HCT116 (cell line): ENCODE data around the gene SLC35F1. TPM values are rescaled to one million over a fixed set of nuclear protein-coding genes. Genes with fewer than 3 reads are reported as not detected.

ENCODE experiments used
- ATAC-seq: fragments of 200-7000 bp; cut with Tn5 transposase; 2 replicates; pipeline ENCODE4 v1.9.1; 2020; ENCODE audit warnings: mild to moderate bottlenecking, moderate library complexity
- BruUV-seq: library from RNA; stranded (reverse); fragments of 400-500 nt; replicated peaks from 2 replicates; lab custom pipeline; 2021; lab: Mats Ljungman, UMichigan
- CTCF ChIA-PET: fragments of 300-600 bp; sonication (Branson Sonifier 250); formaldehyde crosslinking; loops from one replicate; lab custom pipeline; 2021; ENCODE audit warnings: antibody characterized with exemption; lab: Charles Lee
- POLR2A ChIA-PET: fragments of 300-600, 350-600 bp; sonication (Branson Sonifier 250); formaldehyde crosslinking; loops from one replicate; lab custom pipeline; 2021; ENCODE audit warnings: antibody characterized with exemption; lab: Charles Lee
- RAD21 ChIA-PET, 2 experiments: fragments of 300-600 bp; sonication (Branson Sonifier 250); formaldehyde crosslinking; loops; one replicate each; lab custom pipeline; 2023; ENCODE audit warnings: low total read pairs in 2 of 2; ENCODE audit not compliant: uncharacterized antibody in 2 of 2, unreplicated experiment in 2 of 2, low non-redundant PET in 1 of 2; lab: Charles Lee
- DNase-seq: peaks from one replicate; pipeline ENCODE4 v3.0.0-alpha.2; 2010; ENCODE audit warnings: low read depth, low spot score
- H2AFZ ChIP-seq: fragments of 200-600 bp; shearing (Covaris generic), sonication (generic); 2 replicates; pipeline ENCODE4 v1.6.1; 2017; ENCODE audit warnings: low read depth, mixed run types, mixed read lengths, antibody characterized with exemption, low read length; ENCODE audit not compliant: poor library complexity, severe bottlenecking
- H3K27ac ChIP-seq: 2 replicates; pipeline ENCODE4 v1.5.1; 2012; ENCODE audit warnings: low read depth, low read length
- H3K27me3 ChIP-seq: fragments of 200-600 bp; sonication (generic); 2 replicates; pipeline ENCODE4 v1.6.1; 2016; ENCODE audit warnings: mixed run types, low read length, mixed read lengths; ENCODE audit not compliant: insufficient read depth
- H3K36me3 ChIP-seq, 2 experiments: fragments of 200-500 bp in 1 of 2; fragments of 200-600 bp in 1 of 2; sonication (Bioruptor generic) in 1 of 2; sonication (generic) in 1 of 2; 2 replicates each; pipeline versions ENCODE4 v1.5.1 to v1.6.1; 2014 to 2016; ENCODE audit warnings: low read length in 2 of 2, inconsistent platforms in 1 of 2, mixed read lengths in 1 of 2, mixed run types in 1 of 2; ENCODE audit not compliant: insufficient read depth in 2 of 2, control insufficient read depth in 1 of 2
- H3K4me1 ChIP-seq, 2 experiments: fragments of 200-600 bp in 1 of 2; sonication (generic) in 1 of 2; 2 replicates each; pipeline versions ENCODE4 v1.5.1 to v1.6.1; 2012 to 2017; ENCODE audit warnings: low read length in 2 of 2, inconsistent platforms in 1 of 2, mild to moderate bottlenecking in 1 of 2, mixed read lengths in 1 of 2, mixed run types in 1 of 2, moderate library complexity in 1 of 2; ENCODE audit not compliant: insufficient read depth in 2 of 2, control insufficient read depth in 1 of 2
- H3K4me2 ChIP-seq: fragments of 200-600 bp; sonication (generic); 2 replicates; pipeline ENCODE4 v1.6.1; 2017; ENCODE audit warnings: mixed run types, low read length, mixed read lengths
- H3K4me3 ChIP-seq, 2 experiments: fragments of 200-600 bp in 1 of 2; sonication (generic) in 1 of 2; replicated peaks in 1 of 2; 2 replicates each; pipeline ENCODE4 v1.5.1; 2011 to 2016; ENCODE audit warnings: low read length in 2 of 2, control low read depth in 1 of 2, low read depth in 1 of 2, mild to moderate bottlenecking in 1 of 2, mixed read lengths in 1 of 2, mixed run types in 1 of 2
- H3K79me2 ChIP-seq: fragments of 200-600 bp; sonication (generic); 2 replicates; pipeline ENCODE4 v1.6.1; 2017; ENCODE audit warnings: mild to moderate bottlenecking, mixed run types, low read length, moderate library complexity, mixed read lengths; ENCODE audit not compliant: insufficient read depth
- H3K9ac ChIP-seq: fragments of 200-600 bp; sonication (generic); 2 replicates; pipeline ENCODE4 v1.6.1; 2016; ENCODE audit warnings: low read length, mixed read lengths
- H3K9me2 ChIP-seq: fragments of 200-600 bp; sonication (generic), shearing (Covaris generic); 2 replicates; pipeline ENCODE4 v1.6.1; 2017; ENCODE audit warnings: mixed run types, mild to moderate bottlenecking, moderate library complexity; ENCODE audit not compliant: insufficient read depth
- H3K9me3 ChIP-seq, 2 experiments: fragments of 200-500 bp in 1 of 2; fragments of 200-600 bp in 1 of 2; sonication (Bioruptor generic) in 1 of 2; sonication (generic) in 1 of 2; 2 replicates each; pipeline ENCODE4 v1.6.1; 2014 to 2017; ENCODE audit warnings: low read length in 2 of 2, mixed read lengths in 2 of 2, inconsistent platforms in 1 of 2, low read depth in 1 of 2, mild to moderate bottlenecking in 1 of 2, mixed run types in 1 of 2, moderate library complexity in 1 of 2; ENCODE audit not compliant: control insufficient read depth in 1 of 2, insufficient read depth in 1 of 2
- H4K20me1 ChIP-seq: fragments of 200-600 bp; sonication (generic), shearing (Covaris generic); 2 replicates; pipeline ENCODE4 v1.6.1; 2017; ENCODE audit warnings: mixed run types, mild to moderate bottlenecking, moderate library complexity; ENCODE audit not compliant: insufficient read depth
- CBX3 ChIP-seq: IDR thresholded peaks from 2 replicates; pipeline ENCODE4 v1.6.1; 2012; ENCODE audit warnings: low read depth
- EGR1 ChIP-seq: IDR thresholded peaks from 2 replicates; pipeline ENCODE4 v1.6.1; 2012; ENCODE audit warnings: low read depth
- ELF1 ChIP-seq: IDR thresholded peaks from 2 replicates; pipeline ENCODE4 v1.6.1; 2012; ENCODE audit warnings: low read depth, borderline replicate concordance
- EZH2 ChIP-seq: fragments of 200-600 bp; sonication (generic); IDR thresholded peaks from 2 replicates; pipeline ENCODE4 v1.6.1; 2017; ENCODE audit warnings: antibody characterized with exemption, mixed run types
- EZH2phosphoT487 ChIP-seq: fragments of 200-600 bp; IDR thresholded peaks from 2 replicates; pipeline ENCODE4 v1.6.1; 2018; ENCODE audit warnings: antibody characterized with exemption, borderline replicate concordance
- FOSL1 ChIP-seq: IDR thresholded peaks from 2 replicates; pipeline ENCODE4 v1.6.1; 2012; ENCODE audit warnings: low read depth
- POLR2A ChIP-seq: IDR thresholded peaks from 2 replicates; pipeline ENCODE4 v1.7.0; 2011; ENCODE audit warnings: borderline replicate concordance; ENCODE audit not compliant: insufficient read depth, insufficient read length; ENCODE audit errors: extremely low read depth
- POLR2AphosphoS5 ChIP-seq: IDR thresholded peaks from 2 replicates; pipeline ENCODE4 v1.6.1; 2011; ENCODE audit warnings: mild to moderate bottlenecking, low read depth, low read length, moderate library complexity
- RAD21 ChIP-seq: IDR thresholded peaks from 2 replicates; pipeline ENCODE4 v1.6.1; 2012; ENCODE audit warnings: low read depth, mild to moderate bottlenecking
- SIN3A ChIP-seq: IDR thresholded peaks from 2 replicates; pipeline ENCODE4 v1.6.1; 2012; ENCODE audit warnings: low read depth
- TCF7L2 ChIP-seq: IDR thresholded peaks from 2 replicates; pipeline ENCODE4 v1.7.0; 2011; ENCODE audit warnings: borderline replicate concordance, inconsistent platforms; ENCODE audit not compliant: insufficient read depth, insufficient read length; ENCODE audit errors: extremely low read depth
- YY1 ChIP-seq: IDR thresholded peaks from 2 replicates; pipeline ENCODE4 v1.6.1; 2011; ENCODE audit warnings: low read length, low read depth, moderate library complexity, mild to moderate bottlenecking; ENCODE audit not compliant: insufficient replicate concordance; ENCODE audit errors: extremely low read depth
- ZFX ChIP-seq: fragments of 450-650 bp; IDR thresholded peaks from 2 replicates; pipeline ENCODE4 v1.6.1; 2017
- ZNF274 ChIP-seq: fragments of 200-500 bp; sonication (Bioruptor generic); IDR thresholded peaks from 2 replicates; pipeline ENCODE4 v1.6.1; 2014; ENCODE audit warnings: mild to moderate bottlenecking, low read depth, low read length, inconsistent platforms
- intact Hi-C: fragments of 100-400 bp; cut with micrococcal nuclease; formaldehyde crosslinking; loops from 2 replicates; pipeline ENCODE4 v1.10.0; 2022
- total RNA-seq: library from RNA; stranded (reverse); gene quantifications from one replicate; pipeline ENCODE4 v1.2.1, GENCODE V29; 2021; ENCODE audit not compliant: unreplicated experiment
- TF ChIP-seq, protein P1 (sequence below), 3 experiments: fragments of 200-600 bp in 1 of 3; sonication (generic) in 1 of 3; IDR thresholded peaks in 2 of 3; conservative IDR thresholded peaks in 1 of 3; 2 replicates each; pipeline ENCODE4 v1.5.1; 2012 to 2017; ENCODE audit warnings: low read depth in 2 of 3, low read length in 2 of 3, antibody characterized with exemption in 1 of 3, borderline replicate concordance in 1 of 3, control low read depth in 1 of 3, mild to moderate bottlenecking in 1 of 3, mixed read lengths in 1 of 3, mixed run types in 1 of 3, moderate library complexity in 1 of 3; ENCODE audit not compliant: insufficient read depth in 1 of 3
- TF ChIP-seq, protein P2 (sequence below): IDR thresholded peaks from 2 replicates; pipeline ENCODE4 v1.6.1; 2012
- TF ChIP-seq, protein P3 (sequence below): IDR thresholded peaks from 2 replicates; pipeline ENCODE4 v1.6.1; 2012

SLC35F1 gene
- total RNA-seq, 1 experiment from 2014 or later, result 0.07 TPM

DNA sequence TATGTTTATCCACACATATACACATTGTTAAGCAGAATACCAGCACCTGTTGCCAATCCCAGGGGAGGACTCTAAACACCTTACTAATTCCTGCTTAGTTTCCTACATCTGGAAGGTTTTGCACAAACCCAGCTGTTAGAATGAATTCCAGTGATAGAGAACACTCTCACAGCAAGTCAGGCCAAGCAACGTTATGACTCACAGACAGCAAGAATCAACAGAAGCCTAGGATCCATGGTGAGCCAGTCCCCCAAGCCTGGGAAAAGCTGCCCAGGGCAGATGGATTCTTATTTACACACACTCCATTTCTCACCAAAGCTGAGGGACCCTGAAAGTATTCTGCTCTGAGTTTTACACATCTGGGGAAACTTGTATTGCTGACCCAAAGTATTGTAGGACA, 291.7 kb downstream of the SLC35F1 start:
- no peak overlapping the region for H3K4me2 ChIP-seq
- H3K36me3 ChIP-seq, result no peaks in the 10 kb centered on the region
- H3K27ac ChIP-seq, result no peak overlapping the region
- ATAC-seq, result no peak
- ChIA-PET CTCF (no interaction called here), POLR2A (no interaction called here), RAD21 (no interaction called here)
- no peaks in the 10 kb centered on the region for H3K4me1 ChIP-seq
- no peaks in the 10 kb centered on the region for H4K20me1 ChIP-seq
- H2AFZ ChIP-seq, result no peak overlapping the region
- DNase-seq, result no peak
- TF ChIP-seq YY1, result no peak
- TF ChIP-seq EZH2, result no peak
- no peak for TF ChIP-seq SIN3A
- TF ChIP-seq ZFX, result no peak
- TF ChIP-seq ZNF274, result no peak
- TF ChIP-seq, protein P1, sequence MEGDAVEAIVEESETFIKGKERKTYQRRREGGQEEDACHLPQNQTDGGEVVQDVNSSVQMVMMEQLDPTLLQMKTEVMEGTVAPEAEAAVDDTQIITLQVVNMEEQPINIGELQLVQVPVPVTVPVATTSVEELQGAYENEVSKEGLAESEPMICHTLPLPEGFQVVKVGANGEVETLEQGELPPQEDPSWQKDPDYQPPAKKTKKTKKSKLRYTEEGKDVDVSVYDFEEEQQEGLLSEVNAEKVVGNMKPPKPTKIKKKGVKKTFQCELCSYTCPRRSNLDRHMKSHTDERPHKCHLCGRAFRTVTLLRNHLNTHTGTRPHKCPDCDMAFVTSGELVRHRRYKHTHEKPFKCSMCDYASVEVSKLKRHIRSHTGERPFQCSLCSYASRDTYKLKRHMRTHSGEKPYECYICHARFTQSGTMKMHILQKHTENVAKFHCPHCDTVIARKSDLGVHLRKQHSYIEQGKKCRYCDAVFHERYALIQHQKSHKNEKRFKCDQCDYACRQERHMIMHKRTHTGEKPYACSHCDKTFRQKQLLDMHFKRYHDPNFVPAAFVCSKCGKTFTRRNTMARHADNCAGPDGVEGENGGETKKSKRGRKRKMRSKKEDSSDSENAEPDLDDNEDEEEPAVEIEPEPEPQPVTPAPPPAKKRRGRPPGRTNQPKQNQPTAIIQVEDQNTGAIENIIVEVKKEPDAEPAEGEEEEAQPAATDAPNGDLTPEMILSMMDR (IDR thresholded peaks at IDR 0.05 in 2 of 3, conservative IDR thresholded peaks at IDR 0.05 in 1 of 3; ENCODE audit: borderline replicate concordance in 1 of 3, insufficient read depth in 1 of 3, low read depth in 2 of 3, low read length in 2 of 3), result no peak
- BruUV-seq, result no TSS peak
- H3K27me3 ChIP-seq, result no peaks in the 10 kb centered on the region
- no peaks in the 10 kb centered on the region for H3K79me2 ChIP-seq
- H3K9ac ChIP-seq, result no peak overlapping the region
- intact Hi-C loops, result no loop called here
- no peaks in the 10 kb centered on the region for H3K9me3 ChIP-seq
- no peaks in the 10 kb centered on the region for H3K9me2 ChIP-seq
- no peak overlapping the region for H3K4me3 ChIP-seq

DNA sequence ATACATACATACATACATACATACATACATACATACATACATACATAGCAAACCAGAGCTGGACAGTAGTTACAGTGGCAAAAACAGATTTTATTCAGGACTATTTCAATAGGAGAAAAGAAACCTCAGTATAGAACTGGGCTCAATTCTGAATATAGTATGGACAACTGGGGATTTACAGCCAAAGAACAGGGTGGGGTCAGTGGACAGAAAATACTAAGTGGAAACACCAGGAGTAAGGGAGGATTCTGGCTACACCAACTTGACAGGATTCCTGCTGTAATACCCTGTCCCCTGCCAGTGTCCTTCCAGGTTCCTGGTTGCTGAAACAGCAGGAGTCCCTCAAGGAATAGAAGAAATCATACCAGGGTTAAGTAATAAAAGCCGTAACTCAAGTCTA, 293.1 kb downstream of the SLC35F1 start:
- DNase-seq (no peak), ATAC-seq (no peak)
- Histone ChIP-seq H3K9me3 (no peaks in the 10 kb centered on the region), H3K4me3 (no peak overlapping the region), H3K36me3 (no peaks in the 10 kb centered on the region), H3K27ac (no peak overlapping the region), H3K9ac (no peak overlapping the region), H3K4me1 (no peaks in the 10 kb centered on the region), H2AFZ (no peak overlapping the region), H3K4me2 (no peak overlapping the region), H3K79me2 (no peaks in the 10 kb centered on the region), H4K20me1 (no peaks in the 10 kb centered on the region), H3K9me2 (no peaks in the 10 kb centered on the region), H3K27me3 (no peaks in the 10 kb centered on the region)
- ChIA-PET POLR2A (no interaction called here), CTCF (no interaction called here), RAD21 (no interaction called here)
- BruUV-seq, result no TSS peak
- intact Hi-C loops, result no loop called here
- no peak for TF ChIP-seq TCF7L2
- no peak for TF ChIP-seq ELF1
- TF ChIP-seq EGR1, result no peak
- TF ChIP-seq, protein P2, sequence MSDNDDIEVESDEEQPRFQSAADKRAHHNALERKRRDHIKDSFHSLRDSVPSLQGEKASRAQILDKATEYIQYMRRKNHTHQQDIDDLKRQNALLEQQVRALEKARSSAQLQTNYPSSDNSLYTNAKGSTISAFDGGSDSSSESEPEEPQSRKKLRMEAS, result no peak
- TF ChIP-seq, protein P3, sequence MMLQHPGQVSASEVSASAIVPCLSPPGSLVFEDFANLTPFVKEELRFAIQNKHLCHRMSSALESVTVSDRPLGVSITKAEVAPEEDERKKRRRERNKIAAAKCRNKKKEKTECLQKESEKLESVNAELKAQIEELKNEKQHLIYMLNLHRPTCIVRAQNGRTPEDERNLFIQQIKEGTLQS, result no peak
- TF ChIP-seq EZH2phosphoT487, result no peak
- no peak for TF ChIP-seq RAD21
- no peak for TF ChIP-seq ZNF274
- no peak for TF ChIP-seq POLR2AphosphoS5
- TF ChIP-seq FOSL1, result no peak
- TF ChIP-seq, protein P1 (IDR thresholded peaks at IDR 0.05 in 2 of 3, conservative IDR thresholded peaks at IDR 0.05 in 1 of 3; ENCODE audit: borderline replicate concordance in 1 of 3, insufficient read depth in 1 of 3, low read depth in 2 of 3, low read length in 2 of 3), result no peak
- no peak for TF ChIP-seq YY1
- no peak for TF ChIP-seq CBX3
- TF ChIP-seq POLR2A, result no peak
